HepG2 (cell line): ENCODE results near the gene MRPL14. TPM values are rescaled to one million over a fixed set of nuclear protein-coding genes. Genes with fewer than 3 reads are reported as not detected.

Experiments
- ATF7 ChIP-seq, 2 experiments: fragments of 450-650 bp in 1 of 2; sonication (generic) in 1 of 2; formaldehyde crosslinking in 1 of 2; IDR thresholded peaks; 2 replicates each; pipeline versions ENCODE4 v1.4.0 to v1.6.1; 2016 to 2020; ENCODE audit warnings: antibody characterized with exemption in 1 of 2, mild to moderate bottlenecking in 1 of 2, missing genetic modification reagents in 1 of 2
- NFYB ChIP-seq: sonication (generic); formaldehyde crosslinking; IDR thresholded peaks from 2 replicates; pipeline ENCODE4 v1.4.0; 2020; ENCODE audit warnings: missing genetic modification reagents
- SP1 ChIP-seq, 2 experiments: fragments of 450-650 bp in 1 of 2; sonication (generic) in 1 of 2; formaldehyde crosslinking in 1 of 2; IDR thresholded peaks; 2 replicates each; pipeline versions ENCODE4 v1.4.0 to v1.6.1; 2016 to 2020; ENCODE audit warnings: missing genetic modification reagents in 1 of 2
- polyA plus RNA-seq, 8 experiments: library from polyadenylated mRNA; depleted of rRNA in 3 of 8; stranded (reverse) in 7 of 8; unstranded in 1 of 8; fragments of >200 nt; fragmentation: Illumina TruSeq in 4 of 8; extraction: Trizol in 4 of 8; gene quantifications; 2 replicates each; pipeline versions ENCODE4 v1.2.1 to v1.2.3, GENCODE V29; 2011 to 2016; ENCODE audit warnings: low read depth in 4 of 8, missing spikeins in 1 of 8, mixed read lengths in 1 of 8; ENCODE audit not compliant: insufficient read depth in 1 of 8
- total RNA-seq, 5 experiments: library from RNA; depleted of rRNA; stranded (reverse); fragments of >200 nt; fragmentation: Illumina TruSeq; extraction: Trizol; gene quantifications; 2 replicates each; pipeline ENCODE4 v1.2.3, GENCODE V29; 2016; ENCODE audit warnings: low read depth in 1 of 5
- TF ChIP-seq, protein P1 (sequence below): sonication (generic); formaldehyde crosslinking; IDR thresholded peaks from 2 replicates; pipeline ENCODE4 v1.4.0; 2020; ENCODE audit warnings: missing genetic modification reagents
- TF ChIP-seq, protein P2 (sequence below): fragments of 450-650 bp; IDR thresholded peaks from 2 replicates; pipeline ENCODE4 v1.6.1; 2016
- TF ChIP-seq, protein P3 (sequence below): sonication (generic); formaldehyde crosslinking; IDR thresholded peaks from 2 replicates; pipeline ENCODE4 v1.9.0; 2022; ENCODE audit warnings: missing genetic modification reagents, mild to moderate bottlenecking, borderline replicate concordance

MRPL14 gene
- total and polyA plus RNA-seq, 2 of the 13 experiments (the other 11 are each of a cell fraction or from before 2014, with no cell fraction given): 157 to 178 TPM

DNA sequence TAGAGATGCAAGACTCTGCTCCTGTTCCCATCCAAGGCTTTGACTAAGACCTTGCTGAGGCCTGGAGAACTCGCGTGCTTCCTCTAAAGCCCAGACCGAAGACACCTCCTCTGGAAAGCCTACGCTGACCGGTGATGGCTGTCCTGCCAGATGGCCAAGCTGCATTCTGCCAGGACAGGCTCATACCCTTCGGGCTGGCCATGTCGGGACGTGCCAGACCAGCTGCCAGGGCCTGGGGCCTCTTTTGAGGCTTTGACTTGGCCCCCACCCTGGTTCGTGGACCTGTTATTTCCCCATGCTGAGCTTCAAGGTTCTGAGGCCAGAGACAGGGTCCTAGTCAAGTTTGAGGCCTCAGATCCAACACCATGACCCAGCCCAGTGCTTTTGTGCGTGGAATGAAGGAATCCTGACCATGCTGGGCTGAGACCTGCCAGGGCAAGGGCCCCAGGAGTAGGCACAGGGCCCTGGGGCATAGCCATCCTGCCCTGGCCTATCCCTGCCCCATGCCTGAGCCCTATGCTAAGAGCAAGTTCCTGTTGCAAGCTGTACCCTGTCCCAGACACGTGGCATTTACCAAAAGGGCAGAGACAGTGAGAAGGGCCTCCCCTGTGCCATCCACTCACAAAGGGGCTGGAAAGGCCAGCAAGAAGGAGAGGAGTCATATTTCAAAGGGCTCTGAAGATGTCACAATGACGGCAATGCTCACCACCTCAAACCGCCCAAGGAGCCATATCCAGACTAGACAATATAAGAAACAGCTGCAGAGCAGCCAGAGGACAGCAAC is 42.8 kb downstream of the MRPL14 start (continued):
- TF ChIP-seq, protein P1, sequence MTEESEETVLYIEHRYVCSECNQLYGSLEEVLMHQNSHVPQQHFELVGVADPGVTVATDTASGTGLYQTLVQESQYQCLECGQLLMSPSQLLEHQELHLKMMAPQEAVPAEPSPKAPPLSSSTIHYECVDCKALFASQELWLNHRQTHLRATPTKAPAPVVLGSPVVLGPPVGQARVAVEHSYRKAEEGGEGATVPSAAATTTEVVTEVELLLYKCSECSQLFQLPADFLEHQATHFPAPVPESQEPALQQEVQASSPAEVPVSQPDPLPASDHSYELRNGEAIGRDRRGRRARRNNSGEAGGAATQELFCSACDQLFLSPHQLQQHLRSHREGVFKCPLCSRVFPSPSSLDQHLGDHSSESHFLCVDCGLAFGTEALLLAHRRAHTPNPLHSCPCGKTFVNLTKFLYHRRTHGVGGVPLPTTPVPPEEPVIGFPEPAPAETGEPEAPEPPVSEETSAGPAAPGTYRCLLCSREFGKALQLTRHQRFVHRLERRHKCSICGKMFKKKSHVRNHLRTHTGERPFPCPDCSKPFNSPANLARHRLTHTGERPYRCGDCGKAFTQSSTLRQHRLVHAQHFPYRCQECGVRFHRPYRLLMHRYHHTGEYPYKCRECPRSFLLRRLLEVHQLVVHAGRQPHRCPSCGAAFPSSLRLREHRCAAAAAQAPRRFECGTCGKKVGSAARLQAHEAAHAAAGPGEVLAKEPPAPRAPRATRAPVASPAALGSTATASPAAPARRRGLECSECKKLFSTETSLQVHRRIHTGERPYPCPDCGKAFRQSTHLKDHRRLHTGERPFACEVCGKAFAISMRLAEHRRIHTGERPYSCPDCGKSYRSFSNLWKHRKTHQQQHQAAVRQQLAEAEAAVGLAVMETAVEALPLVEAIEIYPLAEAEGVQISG (CRISPR knock-in tag): 0 out of 2 replicates have a peak, but pooled peaks have one; percentile 19
- TF ChIP-seq, protein P2, sequence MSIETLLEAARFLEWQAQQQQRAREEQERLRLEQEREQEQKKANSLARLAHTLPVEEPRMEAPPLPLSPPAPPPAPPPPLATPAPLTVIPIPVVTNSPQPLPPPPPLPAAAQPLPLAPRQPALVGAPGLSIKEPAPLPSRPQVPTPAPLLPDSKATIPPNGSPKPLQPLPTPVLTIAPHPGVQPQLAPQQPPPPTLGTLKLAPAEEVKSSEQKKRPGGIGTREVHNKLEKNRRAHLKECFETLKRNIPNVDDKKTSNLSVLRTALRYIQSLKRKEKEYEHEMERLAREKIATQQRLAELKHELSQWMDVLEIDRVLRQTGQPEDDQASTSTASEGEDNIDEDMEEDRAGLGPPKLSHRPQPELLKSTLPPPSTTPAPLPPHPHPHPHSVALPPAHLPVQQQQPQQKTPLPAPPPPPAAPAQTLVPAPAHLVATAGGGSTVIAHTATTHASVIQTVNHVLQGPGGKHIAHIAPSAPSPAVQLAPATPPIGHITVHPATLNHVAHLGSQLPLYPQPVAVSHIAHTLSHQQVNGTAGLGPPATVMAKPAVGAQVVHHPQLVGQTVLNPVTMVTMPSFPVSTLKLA: 0 out of 2 replicates have a peak, but pooled peaks have one; percentile 9
- TF ChIP-seq NFYB (no peak), SP1 (IDR thresholded peaks at IDR 0.05) (no peak), SP1 (CRISPR knock-in tag; IDR thresholded peaks at IDR 0.05) (no peak), ATF7 (IDR thresholded peaks at IDR 0.05) (no peak), ATF7 (CRISPR knock-in tag; IDR thresholded peaks at IDR 0.05) (0 out of 2 replicates have a peak, but pooled peaks have one; percentile 29)
- TF ChIP-seq, protein P3, sequence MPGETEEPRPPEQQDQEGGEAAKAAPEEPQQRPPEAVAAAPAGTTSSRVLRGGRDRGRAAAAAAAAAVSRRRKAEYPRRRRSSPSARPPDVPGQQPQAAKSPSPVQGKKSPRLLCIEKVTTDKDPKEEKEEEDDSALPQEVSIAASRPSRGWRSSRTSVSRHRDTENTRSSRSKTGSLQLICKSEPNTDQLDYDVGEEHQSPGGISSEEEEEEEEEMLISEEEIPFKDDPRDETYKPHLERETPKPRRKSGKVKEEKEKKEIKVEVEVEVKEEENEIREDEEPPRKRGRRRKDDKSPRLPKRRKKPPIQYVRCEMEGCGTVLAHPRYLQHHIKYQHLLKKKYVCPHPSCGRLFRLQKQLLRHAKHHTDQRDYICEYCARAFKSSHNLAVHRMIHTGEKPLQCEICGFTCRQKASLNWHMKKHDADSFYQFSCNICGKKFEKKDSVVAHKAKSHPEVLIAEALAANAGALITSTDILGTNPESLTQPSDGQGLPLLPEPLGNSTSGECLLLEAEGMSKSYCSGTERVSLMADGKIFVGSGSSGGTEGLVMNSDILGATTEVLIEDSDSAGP (CRISPR knock-in tag): peak; percentile 71; the same call in 1 of the 2 replicates
